HT1080 (cell line): ENCODE results near the gene RELT. TPM values are rescaled to one million over a fixed set of nuclear protein-coding genes. Genes with fewer than 3 reads are reported as not detected.

ENCODE experiments used
- DNase-seq: peaks from one replicate; pipeline ENCODE4 v3.0.0-alpha.2; 2015; ENCODE audit warnings: low read depth
- polyA plus RNA-seq, 2 experiments: library from polyadenylated mRNA; depleted of rRNA; stranded (reverse); fragments of >200 nt; gene quantifications; 2 replicates each; pipeline ENCODE4 v1.2.3, GENCODE V29; 2015
- total RNA-seq: library from RNA; depleted of rRNA; stranded (reverse); fragments of >200 nt; shearing (Covaris generic); gene quantifications from 2 replicates; pipeline ENCODE4 v1.2.3, GENCODE V29; 2014; rRNA removed

Gene RELT
- total RNA-seq, result 13.4 and 15.1 TPM in 2 replicates
- 8.2 and 8.7 TPM in 2 replicates for polyA plus RNA-seq (2015; cell fraction: cytosol; rRNA removed)
- 21.4 and 23.2 TPM in 2 replicates for polyA plus RNA-seq (2015; cell fraction: nucleus; rRNA removed)

GRCh38 chr11:73376160-73376802, at the start of gene RELT:
RELT (plus strand) TSS chr11:73376399; CDS start chr11:73389137, 12,738 bp downstream.
- DNase-seq, result peak; percentile 91

- DNase-seq, result peak; percentile 79
Observed at GRCh38 chr11:73326929-73327811, 49.0 kb upstream of the RELT start.

GRCh38 chr11:73327812-73328364, 48.3 kb upstream of the RELT start:
- no peak for DNase-seq

GRCh38 chr11:73330569-73331093, 45.6 kb upstream of the RELT start:
- DNase-seq, result no peak

- DNase-seq, result no peak
Observed at GRCh38 chr11:73331138-73331916, 44.9 kb upstream of the RELT start.

GRCh38 chr11:73333173-73333572, 43.0 kb upstream of the RELT start:
- DNase-seq, result no peak

- DNase-seq, result no peak
Observed at GRCh38 chr11:73333640-73334383, 42.4 kb upstream of the RELT start.

- peak; percentile 94 for DNase-seq
Observed at GRCh38 chr11:73334384-73335203, 41.6 kb upstream of the RELT start.

GRCh38 chr11:73335204-73335923, 40.8 kb upstream of the RELT start:
- DNase-seq, result peak; percentile 86

GRCh38 chr11:73337846-73338245, 38.4 kb upstream of the RELT start:
- no peak for DNase-seq

GRCh38 chr11:73338279-73338678, 37.9 kb upstream of the RELT start:
- no peak for DNase-seq

GRCh38 chr11:73340164-73340563, 36.0 kb upstream of the RELT start:
- no peak for DNase-seq

GRCh38 chr11:73342633-73343032, 33.6 kb upstream of the RELT start:
- DNase-seq, result no peak

GRCh38 chr11:73343076-73343873, 32.9 kb upstream of the RELT start:
- no peak for DNase-seq

GRCh38 chr11:73344191-73344607, 32.0 kb upstream of the RELT start:
- DNase-seq, result no peak

- no peak for DNase-seq
Observed at GRCh38 chr11:73345481-73346160, 30.6 kb upstream of the RELT start.
